Adrenal gland (tissue), 5 donors: ENCODE results near the gene RPL10.

Experiments
- POLR2A ChIP-seq, 2 donors: fragments of 450-650 bp; IDR thresholded peaks; one replicate each; pipeline ENCODE4 v1.6.1; 2017; ENCODE audit warnings: antibody characterized with exemption in 2 of 2, mild to moderate bottlenecking in 2 of 2, moderate library complexity in 1 of 2
- TF ChIP-seq, protein P1 (sequence below), 6 experiments: fragments of 450-650 bp in 4 of 6; fragments of 200-600 bp in 2 of 6; sonication (generic) in 1 of 6; IDR thresholded peaks; 1 replicate in 5 of 6; 2 replicates in 1 of 6; pipeline versions ENCODE4 v1.5.1 to v1.8.0; 2016 to 2021; ENCODE audit warnings: antibody characterized with exemption in 6 of 6, mild to moderate bottlenecking in 2 of 6, moderate library complexity in 1 of 6
- donor health status: DM: no; HTN: no; CAD: no.

DNA sequence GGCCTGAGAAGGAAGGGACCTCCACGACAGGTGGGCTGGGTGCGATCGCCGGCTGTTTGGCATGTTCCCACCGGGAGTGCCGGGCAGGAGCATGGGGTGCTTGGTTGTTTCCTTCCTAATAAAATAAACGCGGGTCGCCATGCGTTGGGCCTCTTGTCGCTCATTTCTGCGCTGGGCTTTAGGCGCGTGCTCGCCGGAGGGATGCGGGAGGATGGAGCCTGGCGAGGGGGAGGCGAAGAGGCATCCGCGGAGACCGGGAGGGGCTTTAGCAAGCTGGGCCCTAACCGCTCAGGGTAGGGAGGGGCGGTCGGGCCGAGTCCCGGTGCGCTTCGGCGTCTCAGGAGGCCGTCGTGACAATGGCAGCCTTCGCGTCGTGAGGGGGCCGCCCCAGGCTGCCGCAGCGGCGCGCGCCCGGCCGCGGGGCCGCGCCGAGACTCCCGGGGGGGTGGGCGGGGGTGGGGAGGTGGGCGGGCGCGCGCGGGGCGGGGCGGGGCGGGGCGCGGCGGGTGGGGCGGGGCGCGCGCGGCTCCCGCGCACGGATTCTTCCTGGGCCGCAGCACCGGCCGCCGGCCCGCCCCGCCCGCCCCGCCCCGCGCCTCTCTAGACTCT, 38.3 kb downstream of the RPL10 start:
- TF ChIP-seq, protein P1, sequence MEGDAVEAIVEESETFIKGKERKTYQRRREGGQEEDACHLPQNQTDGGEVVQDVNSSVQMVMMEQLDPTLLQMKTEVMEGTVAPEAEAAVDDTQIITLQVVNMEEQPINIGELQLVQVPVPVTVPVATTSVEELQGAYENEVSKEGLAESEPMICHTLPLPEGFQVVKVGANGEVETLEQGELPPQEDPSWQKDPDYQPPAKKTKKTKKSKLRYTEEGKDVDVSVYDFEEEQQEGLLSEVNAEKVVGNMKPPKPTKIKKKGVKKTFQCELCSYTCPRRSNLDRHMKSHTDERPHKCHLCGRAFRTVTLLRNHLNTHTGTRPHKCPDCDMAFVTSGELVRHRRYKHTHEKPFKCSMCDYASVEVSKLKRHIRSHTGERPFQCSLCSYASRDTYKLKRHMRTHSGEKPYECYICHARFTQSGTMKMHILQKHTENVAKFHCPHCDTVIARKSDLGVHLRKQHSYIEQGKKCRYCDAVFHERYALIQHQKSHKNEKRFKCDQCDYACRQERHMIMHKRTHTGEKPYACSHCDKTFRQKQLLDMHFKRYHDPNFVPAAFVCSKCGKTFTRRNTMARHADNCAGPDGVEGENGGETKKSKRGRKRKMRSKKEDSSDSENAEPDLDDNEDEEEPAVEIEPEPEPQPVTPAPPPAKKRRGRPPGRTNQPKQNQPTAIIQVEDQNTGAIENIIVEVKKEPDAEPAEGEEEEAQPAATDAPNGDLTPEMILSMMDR (IDR thresholded peaks at IDR 0.05): no peak
- TF ChIP-seq POLR2A (IDR thresholded peaks at IDR 0.05): no peak
